ENCODE measurements around the gene ECEL1. TPM values are rescaled to one million over a fixed set of nuclear protein-coding genes. Genes with fewer than 3 reads are reported as not detected.

Gene ECEL1
- total RNA-seq, 1 donor from 2014 or later, result not detected

DNA sequence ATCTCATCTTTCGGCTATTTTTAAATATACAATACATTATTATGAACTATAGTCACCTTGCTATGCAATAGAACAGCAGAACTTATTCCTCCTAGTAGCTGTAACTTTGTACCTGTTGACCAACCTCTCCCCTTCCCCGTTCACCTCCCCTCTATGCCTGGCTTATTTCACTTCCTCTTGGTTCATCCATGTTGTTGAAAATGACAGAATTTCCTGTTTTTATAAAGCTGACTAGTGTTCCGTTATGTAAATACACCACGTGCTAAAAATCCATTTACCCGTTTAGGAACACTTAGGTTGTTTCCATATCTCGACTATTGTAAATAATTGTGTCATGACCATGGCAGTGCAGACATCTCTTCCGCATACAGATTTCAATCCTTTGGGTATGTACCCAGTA, 21.4 kb downstream of the ECEL1 start:
- intact Hi-C loops (cut with micrococcal nuclease), result no loop called here
- no peaks in the 10 kb centered on the region for H3K36me3 Mint-ChIP-seq (ENCODE audit: low read depth)
- H3K9me3 Mint-ChIP-seq, result no peaks in the 10 kb centered on the region
- no peak overlapping the region for H3K4me3 Mint-ChIP-seq
- no peaks in the 10 kb centered on the region for H3K4me1 Mint-ChIP-seq (ENCODE audit: low read depth)
- no peak for DNase-seq (ENCODE audit: low spot score)
- H3K27me3 Mint-ChIP-seq (ENCODE audit: insufficient read depth), result peaks cover 11% of the 10 kb centered on the region
- H3K27ac Mint-ChIP-seq, result no peak overlapping the region

DNA sequence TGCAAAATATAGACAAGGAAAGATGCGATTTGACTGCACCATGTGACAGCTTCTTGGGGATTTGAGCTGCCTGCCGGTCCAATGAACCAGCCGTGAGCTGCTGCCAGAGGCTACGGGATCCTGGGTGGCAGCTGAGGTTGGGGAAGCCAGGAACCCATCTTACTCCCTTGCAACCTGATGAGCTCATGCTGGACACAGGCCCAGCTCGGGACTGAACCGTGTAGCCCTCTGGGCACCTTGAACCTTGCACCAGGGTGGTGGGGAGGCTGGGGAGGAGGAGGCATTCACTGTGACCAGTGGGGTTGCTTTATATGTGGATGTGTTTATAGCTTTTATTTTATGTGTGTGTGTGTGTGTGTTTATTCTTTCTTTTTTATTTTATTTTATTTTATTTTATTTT, 22.6 kb downstream of the ECEL1 start:
- Mint-ChIP-seq H3K27me3 (ENCODE audit: insufficient read depth) (peaks cover 11% of the 10 kb centered on the region), H3K4me3 (no peak overlapping the region), H3K9me3 (no peaks in the 10 kb centered on the region), H3K4me1 (ENCODE audit: low read depth) (no peaks in the 10 kb centered on the region), H3K27ac (no peak overlapping the region), H3K36me3 (ENCODE audit: low read depth) (no peaks in the 10 kb centered on the region)
- DNase-seq (ENCODE audit: low spot score), result no peak
- intact Hi-C loops (cut with micrococcal nuclease), result no loop called here

DNA sequence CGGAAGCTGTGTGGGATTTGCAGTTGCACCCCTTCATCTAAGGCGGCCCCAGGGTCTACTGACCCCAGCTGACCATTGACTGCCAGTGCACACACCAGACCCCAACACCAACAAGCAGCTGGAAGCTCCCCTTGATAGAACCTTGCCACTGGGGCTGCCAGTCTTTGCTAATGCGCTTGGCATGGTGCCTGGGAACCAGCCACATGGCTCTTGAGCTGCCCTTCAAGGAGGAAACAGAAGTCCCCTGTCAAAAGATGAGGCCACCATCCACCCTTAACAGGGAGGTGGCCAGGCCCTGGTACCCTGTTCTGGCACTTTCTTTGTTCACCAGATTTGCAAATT, 23.1 kb downstream of the ECEL1 start:
- Mint-ChIP-seq H3K27ac (no peak overlapping the region), H3K4me3 (no peak overlapping the region), H3K27me3 (ENCODE audit: insufficient read depth) (peaks cover 11% of the 10 kb centered on the region), H3K36me3 (ENCODE audit: low read depth) (no peaks in the 10 kb centered on the region), H3K4me1 (ENCODE audit: low read depth) (no peaks in the 10 kb centered on the region), H3K9me3 (no peaks in the 10 kb centered on the region)
- intact Hi-C loops (cut with micrococcal nuclease), result no loop called here
- DNase-seq (ENCODE audit: low spot score), result no peak

DNA sequence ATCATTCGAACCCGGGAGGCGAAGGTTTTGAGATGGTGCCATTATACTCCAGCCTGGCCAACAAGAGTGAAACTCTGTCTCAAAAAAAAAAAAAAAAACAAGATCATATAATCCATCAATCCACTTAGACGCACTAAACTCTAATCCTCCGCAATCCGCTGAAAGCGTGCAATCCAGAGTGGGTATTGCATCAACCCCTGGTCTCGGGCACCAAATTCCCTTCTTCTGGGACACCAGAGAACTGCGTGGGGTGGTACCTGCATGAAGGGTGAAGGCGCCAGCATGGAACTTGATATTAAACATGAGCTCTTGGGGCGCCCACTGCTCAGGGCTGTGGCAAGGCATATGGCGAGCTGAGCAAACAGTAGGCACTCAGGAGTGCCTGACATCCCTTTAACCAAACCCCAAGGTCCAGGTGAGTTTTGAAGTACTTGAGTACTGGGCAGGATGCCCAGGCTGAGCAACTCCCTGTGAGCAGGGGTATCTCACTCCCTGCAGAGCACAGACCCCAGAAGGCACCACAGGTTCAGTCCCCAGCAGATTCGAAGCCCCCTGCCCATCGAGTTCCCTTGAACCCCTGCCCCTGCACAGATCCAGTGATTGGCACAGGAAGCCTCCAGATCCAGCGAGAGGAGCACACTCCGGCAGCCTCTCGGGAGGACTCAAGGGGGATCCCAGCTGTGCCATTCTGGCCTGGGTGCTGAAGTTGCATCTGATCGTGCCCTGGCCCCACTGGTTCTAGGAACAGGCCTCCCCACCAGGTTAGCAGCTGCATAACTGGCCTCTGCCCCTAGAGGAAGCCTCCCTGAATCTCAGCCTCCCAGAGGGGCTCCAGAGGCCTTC, 23.7 kb downstream of the ECEL1 start:
- DNase-seq (ENCODE audit: low spot score), result no peak
- Mint-ChIP-seq H3K9me3 (no peaks in the 10 kb centered on the region), H3K4me3 (no peak overlapping the region), H3K27ac (no peak overlapping the region), H3K36me3 (ENCODE audit: low read depth) (no peaks in the 10 kb centered on the region), H3K27me3 (ENCODE audit: insufficient read depth) (peaks cover 7% of the 10 kb centered on the region), H3K4me1 (ENCODE audit: low read depth) (no peaks in the 10 kb centered on the region)
- intact Hi-C loops (cut with micrococcal nuclease), result no loop called here

DNA sequence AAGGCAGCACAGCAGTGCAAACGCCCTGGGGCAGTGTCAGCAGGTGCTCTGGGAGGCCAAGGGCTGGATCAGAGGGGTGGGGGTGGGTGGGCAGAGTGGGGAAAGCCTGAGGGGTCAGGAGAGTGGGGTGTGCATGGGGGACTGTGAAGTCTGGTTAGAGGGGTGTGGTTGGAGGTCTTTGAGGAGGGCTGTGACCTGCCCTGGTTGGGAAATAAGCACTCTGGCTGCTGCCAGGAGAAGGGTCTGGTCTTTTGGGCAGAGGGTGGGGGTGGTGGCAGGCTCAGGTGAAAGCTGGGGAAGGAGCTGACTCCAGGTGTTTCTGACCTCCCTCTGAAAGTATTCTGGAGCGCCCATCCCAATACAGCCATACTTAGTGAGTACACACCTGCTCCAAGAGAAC, 27.5 kb downstream of the ECEL1 start:
- peaks cover 10% of the 10 kb centered on the region for H3K27me3 Mint-ChIP-seq (ENCODE audit: insufficient read depth)
- no peak for DNase-seq (ENCODE audit: low spot score)
- intact Hi-C loops (cut with micrococcal nuclease), result no loop called here
- H3K36me3 Mint-ChIP-seq (ENCODE audit: low read depth), result no peaks in the 10 kb centered on the region
- no peaks in the 10 kb centered on the region for H3K9me3 Mint-ChIP-seq
- no peak overlapping the region for H3K4me3 Mint-ChIP-seq
- H3K27ac Mint-ChIP-seq, result no peak overlapping the region
- H3K4me1 Mint-ChIP-seq (ENCODE audit: low read depth), result no peaks in the 10 kb centered on the region

DNA sequence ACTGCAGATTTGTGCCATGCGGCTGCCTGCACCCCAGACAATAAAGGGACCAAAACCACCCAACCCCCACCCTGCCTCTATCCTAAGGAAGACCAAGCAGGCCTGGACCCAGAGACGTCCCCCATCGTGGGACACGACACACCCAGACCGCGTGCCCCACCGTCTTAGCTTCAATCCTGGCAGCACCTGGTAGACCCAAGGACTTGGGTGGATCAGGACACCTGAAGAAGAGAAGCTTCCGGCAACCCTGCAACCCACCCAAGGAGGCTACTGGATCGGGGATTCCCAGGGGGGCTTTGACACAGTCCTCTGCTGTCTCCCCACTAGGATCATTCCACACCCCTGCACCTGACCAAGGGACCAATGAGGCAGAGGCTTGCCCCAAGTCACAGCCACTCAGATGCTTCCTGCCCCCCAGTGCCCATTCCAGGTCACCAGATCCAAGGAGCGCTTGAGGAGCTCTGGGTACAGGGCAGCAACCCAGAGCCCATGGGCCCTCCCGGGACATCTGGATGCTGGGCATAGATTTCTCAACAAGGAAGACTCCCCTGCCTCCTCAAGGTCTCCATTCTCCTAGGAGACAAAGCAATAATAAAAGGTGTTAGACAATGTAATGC, 28.1 kb downstream of the ECEL1 start:
- no peak for DNase-seq (ENCODE audit: low spot score)
- Mint-ChIP-seq H3K9me3 (no peaks in the 10 kb centered on the region), H3K4me1 (ENCODE audit: low read depth) (no peaks in the 10 kb centered on the region), H3K27me3 (ENCODE audit: insufficient read depth) (peaks cover 12% of the 10 kb centered on the region), H3K36me3 (ENCODE audit: low read depth) (no peaks in the 10 kb centered on the region), H3K27ac (no peak overlapping the region), H3K4me3 (no peak overlapping the region)
- intact Hi-C loops (cut with micrococcal nuclease), result no loop called here

DNA sequence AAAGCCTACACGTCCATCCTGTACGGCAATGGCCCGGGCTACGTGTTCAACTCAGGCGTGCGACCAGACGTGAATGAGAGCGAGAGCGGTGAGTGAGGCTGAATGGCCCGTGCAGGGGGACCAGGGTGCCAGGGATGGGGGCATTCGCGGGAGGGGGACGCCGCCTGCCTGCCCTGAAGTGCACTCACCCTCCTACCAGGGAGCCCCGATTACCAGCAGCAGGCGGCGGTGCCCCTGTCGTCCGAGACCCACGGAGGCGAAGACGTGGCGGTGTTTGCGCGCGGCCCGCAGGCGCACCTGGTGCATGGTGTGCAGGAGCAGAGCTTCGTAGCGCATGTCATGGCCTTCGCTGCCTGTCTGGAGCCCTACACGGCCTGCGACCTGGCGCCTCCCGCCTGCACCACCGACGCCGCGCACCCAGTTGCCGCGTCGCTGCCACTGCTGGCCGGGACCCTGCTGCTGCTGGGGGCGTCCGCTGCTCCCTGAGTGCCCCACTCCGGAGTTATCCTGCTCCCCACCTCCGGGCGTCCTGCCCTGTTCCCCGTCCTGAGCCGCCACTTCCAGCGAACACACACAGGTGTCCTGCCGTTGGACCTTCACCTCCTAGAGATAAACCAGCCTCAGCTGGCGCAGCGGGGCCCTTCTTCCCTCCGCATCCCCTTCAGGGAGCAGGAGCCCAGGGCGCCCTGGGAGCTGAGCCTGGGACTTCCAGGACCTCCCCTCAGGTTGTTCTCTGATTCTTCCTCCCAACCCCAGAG, 28.8 kb downstream of the ECEL1 start:
- Mint-ChIP-seq H3K36me3 (ENCODE audit: low read depth) (no peaks in the 10 kb centered on the region), H3K9me3 (no peaks in the 10 kb centered on the region), H3K27ac (no peak overlapping the region), H3K27me3 (ENCODE audit: insufficient read depth) (peaks cover 12% of the 10 kb centered on the region), H3K4me3 (no peak overlapping the region), H3K4me1 (ENCODE audit: low read depth) (no peaks in the 10 kb centered on the region)
- intact Hi-C loops (cut with micrococcal nuclease), result no loop called here
- DNase-seq (ENCODE audit: low spot score), result no peak

DNA sequence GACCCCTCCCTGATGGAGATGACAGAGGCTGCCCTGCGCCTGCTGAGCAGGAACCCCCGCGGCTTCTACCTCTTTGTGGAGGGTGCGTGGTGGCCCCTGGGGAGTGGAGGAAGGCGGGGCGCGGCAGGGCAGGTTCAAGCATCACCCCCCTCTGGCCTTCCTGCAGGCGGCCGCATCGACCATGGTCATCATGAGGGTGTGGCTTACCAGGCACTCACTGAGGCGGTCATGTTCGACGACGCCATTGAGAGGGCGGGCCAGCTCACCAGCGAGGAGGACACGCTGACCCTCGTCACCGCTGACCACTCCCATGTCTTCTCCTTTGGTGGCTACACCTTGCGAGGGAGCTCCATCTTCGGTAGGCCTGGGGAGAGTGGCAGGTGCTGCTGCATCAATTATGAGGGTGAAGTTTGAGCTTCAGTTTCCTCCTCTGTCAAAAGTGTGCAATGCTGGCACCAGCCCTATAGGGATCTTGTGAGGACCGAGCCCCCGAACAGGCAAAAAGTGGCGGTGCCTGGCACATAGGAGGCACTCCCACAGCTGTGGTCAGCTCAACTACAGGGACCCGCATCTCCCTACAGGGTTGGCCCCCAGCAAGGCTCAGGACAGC, 29.5 kb downstream of the ECEL1 start:
- no peaks in the 10 kb centered on the region for H3K36me3 Mint-ChIP-seq (ENCODE audit: low read depth)
- H3K27ac Mint-ChIP-seq, result no peak overlapping the region
- intact Hi-C loops (cut with micrococcal nuclease), result no loop called here
- no peak for DNase-seq (ENCODE audit: low spot score)
- peaks cover 12% of the 10 kb centered on the region for H3K27me3 Mint-ChIP-seq (ENCODE audit: insufficient read depth)
- no peak overlapping the region for H3K4me3 Mint-ChIP-seq
- H3K9me3 Mint-ChIP-seq, result no peaks in the 10 kb centered on the region
- H3K4me1 Mint-ChIP-seq (ENCODE audit: low read depth), result no peaks in the 10 kb centered on the region

DNA sequence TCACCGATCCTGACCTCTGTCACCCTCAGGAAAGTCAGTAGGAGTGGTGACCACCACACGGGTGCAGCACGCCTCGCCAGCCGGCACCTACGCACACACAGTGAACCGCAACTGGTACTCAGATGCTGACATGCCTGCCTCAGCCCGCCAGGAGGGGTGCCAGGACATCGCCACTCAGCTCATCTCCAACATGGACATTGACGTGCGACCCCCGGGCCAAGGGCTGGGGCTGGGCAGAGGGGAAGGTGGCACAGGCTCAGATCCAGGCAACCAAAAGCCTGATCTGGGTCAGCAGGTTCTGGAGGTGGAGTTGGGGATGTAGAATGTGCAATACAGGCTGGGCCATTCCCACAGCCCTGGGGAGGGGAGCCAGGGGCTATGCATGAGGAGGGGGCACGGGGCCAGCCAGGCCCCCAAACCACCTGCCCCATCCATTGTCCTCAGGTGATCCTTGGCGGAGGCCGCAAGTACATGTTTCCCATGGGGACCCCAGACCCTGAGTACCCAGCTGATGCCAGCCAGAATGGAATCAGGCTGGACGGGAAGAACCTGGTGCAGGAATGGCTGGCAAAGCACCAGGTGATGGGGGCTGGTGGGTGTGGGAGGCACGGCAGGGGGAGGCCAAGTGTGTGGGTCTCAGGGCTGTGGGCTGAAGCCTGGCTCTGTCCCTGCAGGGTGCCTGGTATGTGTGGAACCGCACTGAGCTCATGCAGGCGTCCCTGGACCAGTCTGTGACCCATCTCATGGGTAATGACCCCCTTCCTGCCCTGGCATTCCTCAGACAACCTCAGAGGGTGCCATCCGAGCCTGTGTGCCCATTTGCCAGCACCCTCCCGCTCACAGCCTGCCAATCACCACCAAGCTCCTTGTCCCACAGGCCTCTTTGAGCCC, 30.3 kb downstream of the ECEL1 start:
- Mint-ChIP-seq H3K4me3 (no peak overlapping the region), H3K27me3 (ENCODE audit: insufficient read depth) (peaks cover 6% of the 10 kb centered on the region), H3K27ac (no peak overlapping the region), H3K9me3 (no peaks in the 10 kb centered on the region), H3K4me1 (ENCODE audit: low read depth) (no peaks in the 10 kb centered on the region), H3K36me3 (ENCODE audit: low read depth) (no peaks in the 10 kb centered on the region)
- intact Hi-C loops (cut with micrococcal nuclease), result no loop called here
- no peak for DNase-seq (ENCODE audit: low spot score)

DNA sequence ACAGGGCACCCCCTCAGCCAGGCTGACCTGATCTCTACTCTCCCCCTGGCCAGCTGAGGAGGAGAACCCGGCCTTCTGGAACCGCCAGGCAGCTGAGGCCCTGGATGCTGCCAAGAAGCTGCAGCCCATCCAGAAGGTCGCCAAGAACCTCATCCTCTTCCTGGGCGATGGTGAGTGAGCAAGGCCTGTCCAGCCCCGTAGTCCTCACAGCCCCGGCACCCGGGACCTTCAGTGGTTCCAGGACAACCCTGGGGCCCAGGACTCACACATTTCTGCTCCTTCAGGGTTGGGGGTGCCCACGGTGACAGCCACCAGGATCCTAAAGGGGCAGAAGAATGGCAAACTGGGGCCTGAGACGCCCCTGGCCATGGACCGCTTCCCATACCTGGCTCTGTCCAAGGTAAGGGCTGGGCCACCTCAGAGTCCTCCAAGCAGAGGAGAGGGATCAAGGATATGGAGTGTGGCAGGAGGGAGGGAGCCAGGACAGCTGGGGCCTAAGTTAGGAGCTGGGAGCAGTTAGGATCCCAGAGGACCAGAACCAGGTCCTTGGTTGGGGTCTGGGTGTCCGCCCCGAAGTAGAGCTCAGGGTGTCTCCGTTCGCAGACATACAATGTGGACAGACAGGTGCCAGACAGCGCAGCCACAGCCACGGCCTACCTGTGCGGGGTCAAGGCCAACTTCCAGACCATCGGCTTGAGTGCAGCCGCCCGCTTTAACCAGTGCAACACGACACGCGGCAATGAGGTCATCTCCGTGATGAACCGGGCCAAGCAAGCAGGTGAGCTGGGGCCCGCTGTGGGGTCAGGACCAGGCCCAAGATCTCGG, 31.1 kb downstream of the ECEL1 start:
- intact Hi-C loops (cut with micrococcal nuclease), result no loop called here
- H3K36me3 Mint-ChIP-seq (ENCODE audit: low read depth), result no peaks in the 10 kb centered on the region
- DNase-seq (ENCODE audit: low spot score), result no peak
- no peak overlapping the region for H3K27ac Mint-ChIP-seq
- no peak overlapping the region for H3K4me3 Mint-ChIP-seq
- H3K4me1 Mint-ChIP-seq (ENCODE audit: low read depth), result no peaks in the 10 kb centered on the region
- H3K9me3 Mint-ChIP-seq, result no peaks in the 10 kb centered on the region
- peaks cover 5% of the 10 kb centered on the region for H3K27me3 Mint-ChIP-seq (ENCODE audit: insufficient read depth)

DNA sequence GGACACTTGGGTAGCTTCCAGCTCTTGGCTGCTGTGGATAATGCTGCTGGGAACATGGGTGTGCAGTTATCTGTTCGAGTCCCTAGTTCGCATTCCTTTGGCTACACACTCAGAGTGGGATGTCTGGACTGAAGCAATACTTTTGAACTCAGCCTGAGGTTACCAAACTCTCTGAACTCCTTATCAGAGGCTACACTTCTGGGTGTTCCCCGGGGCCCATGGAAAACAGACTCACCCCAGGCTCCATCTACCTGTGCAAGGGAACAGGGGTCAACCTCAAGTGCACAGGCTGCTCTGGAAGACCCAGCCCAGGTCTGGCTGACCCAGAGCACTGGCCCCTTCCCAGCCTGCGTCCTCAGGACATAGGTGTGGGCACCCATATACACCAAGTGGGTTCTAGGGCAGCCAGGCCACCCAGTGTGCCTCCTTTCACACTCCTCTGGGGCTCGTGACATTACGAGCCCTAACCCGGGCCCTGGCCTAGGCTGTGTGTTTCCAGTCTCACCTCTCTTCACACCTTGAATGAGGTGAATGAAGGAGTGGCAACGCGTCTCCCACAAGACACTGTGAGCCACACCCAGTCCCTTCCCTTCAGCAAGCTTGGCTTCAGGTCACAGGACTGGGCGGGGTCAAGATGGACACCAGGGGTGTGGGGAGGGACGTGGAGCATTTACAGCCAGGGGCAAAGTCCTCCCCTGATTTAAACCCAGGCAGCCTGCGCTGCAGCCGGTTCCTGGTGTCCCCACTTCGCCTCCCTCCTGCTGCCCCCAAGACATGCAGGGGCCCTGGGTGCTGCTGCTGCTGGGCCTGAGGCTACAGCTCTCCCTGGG, 32.0 kb downstream of the ECEL1 start, which contains the start of gene ALPI:
TSS of gene ALPI (plus strand) at position 728 of the 830 bp plus-strand sequence. CDS start at position 775, 47 bp downstream.
- Mint-ChIP-seq H3K9me3 (no peaks in the 10 kb centered on the region), H3K27me3 (ENCODE audit: insufficient read depth) (peaks cover 5% of the 10 kb centered on the region), H3K4me1 (ENCODE audit: low read depth) (no peaks in the 10 kb centered on the region), H3K27ac (no peak within 1 kb of the TSS), H3K36me3 (ENCODE audit: low read depth) (no peaks in the 10 kb centered on the region), H3K4me3 (no peak within 1 kb of the TSS)
- intact Hi-C loops (cut with micrococcal nuclease), result no loop called here
- DNase-seq (ENCODE audit: low spot score), result no peak
